Measurements from ENCODE around the gene ARHGAP5. TPM values are rescaled to one million over a fixed set of nuclear protein-coding genes. Genes with fewer than 3 reads are reported as not detected.

The ARHGAP5 gene
- total and polyA plus RNA-seq, 8 donors, result 10.3 to 229 (median 100) TPM

DNA sequence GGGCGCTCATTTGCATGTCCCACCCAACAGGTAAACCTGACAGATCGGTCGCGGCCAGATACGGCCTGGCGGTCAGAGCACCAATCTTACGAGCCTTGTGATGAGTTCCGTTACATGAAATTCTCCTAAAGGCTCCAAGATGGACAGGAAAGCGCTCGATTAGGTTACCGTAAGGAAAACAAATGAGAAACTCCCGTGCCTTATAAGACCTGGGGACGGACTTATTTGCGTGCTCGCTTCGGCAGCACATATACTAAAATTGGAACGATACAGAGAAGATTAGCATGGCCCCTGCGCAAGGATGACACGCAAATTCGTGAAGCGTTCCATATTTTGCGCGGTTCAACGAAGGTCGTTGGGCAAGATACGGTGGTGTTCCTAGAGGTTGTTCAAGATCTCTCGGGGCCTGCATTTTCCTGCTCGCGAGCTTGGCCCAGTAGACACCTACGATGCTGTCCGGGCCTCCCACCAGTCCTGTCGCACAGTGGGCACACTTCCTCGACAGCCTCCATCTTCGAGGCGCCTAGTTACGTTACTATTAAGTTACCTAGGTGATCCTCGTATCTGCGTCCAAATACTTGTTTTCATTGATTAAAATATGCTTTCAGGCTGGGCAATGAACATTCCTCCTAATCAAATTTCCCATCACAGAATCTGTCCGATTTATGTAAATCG is 124.8 kb downstream of the ARHGAP5 start, which contains the start of gene RNU6-7:
RNU6-7 (plus strand) TSS at position 230 of the 675 bp plus-strand sequence.
- no peaks in the 10 kb centered on the region for H3K27me3 ChIP-seq
- no peaks in the 10 kb centered on the region for H3K36me3 ChIP-seq
- peak within 1 kb of the TSS; percentile 65 to 84 (median 74) for H3K4me3 ChIP-seq
- intact Hi-C loops (cut with DNase I; ENCODE audit: low total_unique reads), result no loop called here
- peak in 1 of 2 donors; percentile 75 for DNase-seq
- peaks cover 9 to 44% (median 20%) of the 10 kb centered on the region in 4 donors for H3K4me1 ChIP-seq
- H3K27ac ChIP-seq, result peak within 1 kb of the TSS; percentile 67 to 85 (median 81)
- 1 to 4% (median 2%) methylated on average over 40 of the region's 40 CpGs for WGBS, 5 donors
- peak in 1 of 3 donors; percentile 25 for TF ChIP-seq POLR2AphosphoS5 (IDR thresholded peaks at IDR 0.05)
- TF ChIP-seq CTCF (IDR thresholded peaks at IDR 0.05), result no peak
- H3K9me3 ChIP-seq, result no peaks in the 10 kb centered on the region

DNA sequence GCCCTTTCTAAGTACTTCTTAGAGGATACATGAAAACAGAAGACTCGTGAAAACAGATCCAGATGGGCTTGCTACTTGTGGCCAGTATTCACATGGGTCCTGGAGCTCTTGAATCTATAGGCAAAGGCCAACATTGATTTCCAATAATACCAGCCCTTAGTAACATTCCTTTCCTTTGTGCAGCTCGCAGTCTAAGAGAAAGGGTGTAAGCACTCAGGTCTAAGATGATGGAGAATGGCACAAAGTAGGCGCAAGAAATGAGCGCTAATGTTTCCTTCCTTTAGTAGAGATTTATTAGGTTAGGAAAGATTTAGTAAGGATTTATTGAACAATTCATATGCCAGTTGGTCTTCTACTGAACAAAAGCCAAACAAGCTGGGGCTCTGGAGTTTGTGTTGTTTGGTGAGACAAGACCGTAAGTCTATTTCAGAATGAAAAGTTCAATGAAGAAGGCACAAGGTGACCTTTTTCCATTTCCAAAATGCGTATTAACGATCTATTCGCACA is 125.4 kb downstream of the ARHGAP5 start:
- peak overlapping the region; percentile 65 to 84 (median 74) for H3K4me3 ChIP-seq
- no peaks in the 10 kb centered on the region for H3K27me3 ChIP-seq
- peak in 1 of 2 donors; percentile 55 for DNase-seq
- 1 to 4% (median 2%) methylated on average over 8 of the region's 8 CpGs for WGBS, 5 donors
- TF ChIP-seq EP300 (IDR thresholded peaks at IDR 0.05), result no peak
- TF ChIP-seq POLR2A (IDR thresholded peaks at IDR 0.05), result no peak
- intact Hi-C loops (cut with DNase I; ENCODE audit: low total_unique reads), result no loop called here
- peaks cover 9 to 44% (median 20%) of the 10 kb centered on the region in 4 donors for H3K4me1 ChIP-seq
- no peaks in the 10 kb centered on the region for H3K9me3 ChIP-seq
- no peaks in the 10 kb centered on the region for H3K36me3 ChIP-seq
- peak overlapping the region; percentile 55 to 85 (median 81) for H3K27ac ChIP-seq

DNA sequence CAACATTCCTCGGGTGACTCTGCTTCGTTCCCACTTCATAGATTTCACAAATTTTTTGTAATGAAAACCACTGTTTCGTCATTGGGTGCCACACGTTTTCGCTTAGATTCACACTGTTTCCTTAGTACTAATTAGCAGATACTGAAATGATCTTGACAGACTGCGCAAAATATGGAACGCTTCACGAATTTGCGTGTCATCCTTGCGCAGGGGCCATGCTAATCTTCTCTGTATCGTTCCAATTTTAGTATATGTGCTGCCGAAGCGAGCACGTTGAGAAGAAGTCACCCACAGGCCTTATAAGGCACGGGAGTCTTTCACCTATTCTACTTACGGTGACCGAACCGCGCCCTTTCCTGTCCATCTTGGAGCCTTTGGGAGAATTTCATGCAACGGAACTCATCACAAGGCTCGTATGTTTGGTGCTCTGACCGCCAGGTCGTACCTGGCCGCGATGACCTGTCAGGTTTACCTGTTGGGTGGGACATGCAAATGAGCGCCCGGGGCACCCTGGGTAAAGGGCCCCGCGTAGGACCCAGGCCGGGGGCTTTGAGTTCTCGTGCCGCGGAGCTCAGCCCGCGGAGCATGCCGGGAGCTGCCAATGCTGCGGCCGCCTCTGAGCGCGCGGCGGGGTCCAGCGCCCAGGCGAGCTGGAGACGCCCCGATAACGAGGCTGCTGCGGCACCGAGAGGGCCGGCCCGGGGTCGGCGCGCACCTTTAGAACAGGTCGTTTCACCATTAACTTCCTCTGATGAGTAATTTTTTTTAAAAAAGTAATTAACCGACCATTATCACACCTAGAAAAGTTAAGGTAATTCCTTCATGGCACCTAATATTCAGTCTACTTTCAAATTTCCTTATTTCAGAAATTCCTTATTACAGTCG is 126.1 kb downstream of the ARHGAP5 start, which contains the start of gene RNU6-8:
RNU6-8 (minus strand) TSS at position 272 of the 885 bp plus-strand sequence.
- H3K27me3 ChIP-seq, result no peaks in the 10 kb centered on the region
- no peaks in the 10 kb centered on the region for H3K9me3 ChIP-seq
- H3K27ac ChIP-seq, result peak within 1 kb of the TSS; percentile 76 to 85 (median 81)
- intact Hi-C loops (cut with DNase I; ENCODE audit: low total_unique reads), result no loop called here
- peaks cover 9 to 44% (median 20%) of the 10 kb centered on the region in 4 donors for H3K4me1 ChIP-seq
- H3K4me3 ChIP-seq, result peak within 1 kb of the TSS; percentile 65 to 84 (median 74)
- TF ChIP-seq POLR2AphosphoS5 (IDR thresholded peaks at IDR 0.05), result peak; percentile 44 to 60 (median 48)
- no peak for TF ChIP-seq CTCF (IDR thresholded peaks at IDR 0.05)
- H3K36me3 ChIP-seq, result no peaks in the 10 kb centered on the region
- WGBS, 5 donors, result 0% methylated on average over 31 to 57 of the region's 57 CpGs
- DNase-seq, result peak; percentile 86 to 97

DNA sequence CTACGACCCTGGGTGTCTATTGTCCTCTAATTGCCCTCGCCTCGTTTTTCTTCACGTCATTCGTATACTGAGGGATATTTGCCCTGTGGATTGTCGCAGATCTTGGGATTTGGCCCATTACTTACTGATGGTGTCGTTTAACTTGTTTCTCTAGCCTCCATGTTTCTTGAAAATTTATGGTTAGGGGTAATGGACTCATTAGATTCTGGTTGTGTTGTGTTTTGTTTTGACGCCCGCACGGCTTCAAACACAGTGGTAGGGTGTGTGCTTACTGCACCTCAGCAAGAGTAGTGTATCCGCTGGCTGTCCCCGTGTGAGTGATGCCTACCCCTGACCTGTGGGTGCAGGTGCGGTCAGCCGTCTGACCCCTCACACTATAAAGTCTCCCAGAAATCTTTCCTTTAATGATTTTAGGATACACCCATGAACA is 126.8 kb downstream of the ARHGAP5 start:
- no peak for TF ChIP-seq POLR2AphosphoS5 (IDR thresholded peaks at IDR 0.05)
- intact Hi-C loops (cut with DNase I; ENCODE audit: low total_unique reads), result no loop called here
- no peaks in the 10 kb centered on the region for H3K9me3 ChIP-seq
- WGBS, 5 donors, result 2 to 4% (median 3%) methylated on average over 14 of the region's 14 CpGs
- peak overlapping the region; percentile 65 to 84 (median 74) for H3K4me3 ChIP-seq
- no peaks in the 10 kb centered on the region for H3K36me3 ChIP-seq
- H3K27ac ChIP-seq, result peak overlapping the region; percentile 76 to 85 (median 81)
- H3K27me3 ChIP-seq, result no peaks in the 10 kb centered on the region
- peak in 1 of 2 donors; percentile 67 for DNase-seq
- H3K4me1 ChIP-seq, result peaks cover 9 to 44% (median 20%) of the 10 kb centered on the region in 4 donors

GRCh38 chr14:32205554-32205953 is 128.4 kb downstream of the ARHGAP5 start:
- no peak for TF ChIP-seq POLR2A (IDR thresholded peaks at IDR 0.05)
- TF ChIP-seq CTCF (IDR thresholded peaks at IDR 0.05), result no peak
- TF ChIP-seq EP300 (IDR thresholded peaks at IDR 0.05), result no peak
- TF ChIP-seq POLR2AphosphoS5 (IDR thresholded peaks at IDR 0.05), result no peak
- H3K4me1 ChIP-seq, result peaks cover 9 to 38% (median 20%) of the 10 kb centered on the region in 4 donors
- H3K27me3 ChIP-seq, result no peaks in the 10 kb centered on the region
- no peak for DNase-seq
- 91 to 95% (median 93%) methylated on average over 3 of the region's 3 CpGs for WGBS, 5 donors
- H3K9me3 ChIP-seq, result no peaks in the 10 kb centered on the region
- no peak overlapping the region for H3K27ac ChIP-seq
- H3K36me3 ChIP-seq, result no peaks in the 10 kb centered on the region
- no peak overlapping the region for H3K4me3 ChIP-seq
- intact Hi-C loops (cut with DNase I; ENCODE audit: low total_unique reads), result no loop called here
